ENCODE data around the gene AACS. TPM values are rescaled to one million over a fixed set of nuclear protein-coding genes. Genes with fewer than 3 reads are reported as not detected.

The AACS gene
- total RNA-seq, 2 experiments from 2014 or later = 10.2 to 24.6 TPM

DNA sequence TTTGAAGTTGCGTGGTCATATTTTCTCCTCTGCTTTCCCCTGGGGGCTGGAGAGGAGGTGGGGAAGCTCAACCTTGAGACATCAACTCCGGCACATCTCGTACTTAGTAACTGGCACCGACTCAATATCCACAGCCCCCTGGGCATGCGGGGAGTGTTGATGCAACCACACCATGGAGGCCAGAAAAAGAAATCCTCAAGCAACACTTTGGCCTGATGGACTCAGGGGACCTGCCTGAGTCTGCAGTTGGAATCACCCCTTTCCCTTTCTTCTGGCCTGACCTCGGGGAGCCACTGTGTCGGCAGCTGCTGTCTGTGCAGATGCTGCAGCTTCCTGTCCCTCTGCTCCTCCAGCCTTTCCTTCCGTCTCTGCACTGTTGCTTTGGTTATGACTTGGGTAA lies 11.4 kb upstream of the AACS start:
- ChIA-PET CTCF (ENCODE audit: unreplicated experiment) (no interaction called here), POLR2A (interaction anchor here (0.7 kb wide), 1 partner anchor 18 kb away, joined by 3 read pairs; no protein-coding TSS in a partner anchor)
- Histone ChIP-seq H2AFZ (ENCODE audit: low read length) (no peak overlapping the region), H3K9me2 (ENCODE audit: insufficient read depth, low read length) (no peaks in the 10 kb centered on the region), H3K9me3 (ENCODE audit: low read length) (no peaks in the 10 kb centered on the region), H4K20me1 (ENCODE audit: insufficient read depth, low read length) (no peaks in the 10 kb centered on the region), H3K4me1 (ENCODE audit: insufficient read depth, low read length, poor library complexity, severe bottlenecking) (peaks cover 4% of the 10 kb centered on the region), H3K4me2 (ENCODE audit: low read length) (no peak overlapping the region), H3K36me3 (ENCODE audit: insufficient read depth, low read length) (no peaks in the 10 kb centered on the region), H3K27ac (ENCODE audit: low read depth, low read length, poor library complexity, severe bottlenecking) (no peak overlapping the region), H3K79me2 (ENCODE audit: insufficient read depth, low read depth, low read length) (no peaks in the 10 kb centered on the region), H3K4me3 (ENCODE audit: low read depth, low read length, poor library complexity, severe bottlenecking) (no peak overlapping the region)
- no TSS peak for BruUV-seq (replicated peaks)
- intact Hi-C loops (cut with micrococcal nuclease; ENCODE audit: unreplicated experiment) = no loop called here
- DNase-seq (ENCODE audit: low spot score) = no peak
- TF ChIP-seq, protein P1, sequence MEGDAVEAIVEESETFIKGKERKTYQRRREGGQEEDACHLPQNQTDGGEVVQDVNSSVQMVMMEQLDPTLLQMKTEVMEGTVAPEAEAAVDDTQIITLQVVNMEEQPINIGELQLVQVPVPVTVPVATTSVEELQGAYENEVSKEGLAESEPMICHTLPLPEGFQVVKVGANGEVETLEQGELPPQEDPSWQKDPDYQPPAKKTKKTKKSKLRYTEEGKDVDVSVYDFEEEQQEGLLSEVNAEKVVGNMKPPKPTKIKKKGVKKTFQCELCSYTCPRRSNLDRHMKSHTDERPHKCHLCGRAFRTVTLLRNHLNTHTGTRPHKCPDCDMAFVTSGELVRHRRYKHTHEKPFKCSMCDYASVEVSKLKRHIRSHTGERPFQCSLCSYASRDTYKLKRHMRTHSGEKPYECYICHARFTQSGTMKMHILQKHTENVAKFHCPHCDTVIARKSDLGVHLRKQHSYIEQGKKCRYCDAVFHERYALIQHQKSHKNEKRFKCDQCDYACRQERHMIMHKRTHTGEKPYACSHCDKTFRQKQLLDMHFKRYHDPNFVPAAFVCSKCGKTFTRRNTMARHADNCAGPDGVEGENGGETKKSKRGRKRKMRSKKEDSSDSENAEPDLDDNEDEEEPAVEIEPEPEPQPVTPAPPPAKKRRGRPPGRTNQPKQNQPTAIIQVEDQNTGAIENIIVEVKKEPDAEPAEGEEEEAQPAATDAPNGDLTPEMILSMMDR (conservative IDR thresholded peaks at IDR 0.05; ENCODE audit: low read length) = no peak
- no peak for TF ChIP-seq EZH2phosphoT487 (IDR thresholded peaks at IDR 0.05; ENCODE audit: borderline replicate concordance, low read depth, low read length)

DNA sequence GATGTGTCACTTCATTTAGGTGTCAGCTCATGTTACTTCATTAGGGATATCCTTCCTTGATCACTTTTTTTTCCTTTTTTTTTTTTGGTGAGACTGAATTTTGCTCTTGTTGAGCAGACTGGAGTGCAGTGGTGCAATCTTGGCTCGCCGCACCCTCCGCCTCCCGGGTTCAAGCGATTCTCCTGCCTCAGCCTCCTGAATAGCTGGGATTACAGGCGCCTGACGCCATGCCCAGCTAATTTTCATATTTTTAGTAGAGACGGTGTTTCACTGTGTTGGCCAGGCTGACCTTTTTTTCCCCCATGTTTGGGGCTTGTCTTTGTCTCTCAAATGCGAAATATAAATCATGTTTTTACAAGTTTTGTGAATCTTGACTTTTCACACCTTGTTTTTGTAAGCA lies 9.6 kb upstream of the AACS start:
- H3K9me3 ChIP-seq (ENCODE audit: low read length) = peaks cover 4% of the 10 kb centered on the region; the same call in 1 of the 2 replicates
- POLR2A ChIA-PET = no interaction called here

GRCh38 chr12:125056306-125056705 lies 8.9 kb upstream of the AACS start:
- BruUV-seq (replicated peaks) = no TSS peak
- H3K4me2 ChIP-seq (ENCODE audit: low read length) = no peak overlapping the region
- H3K9me2 ChIP-seq (ENCODE audit: insufficient read depth, low read length) = no peaks in the 10 kb centered on the region
- no peak overlapping the region for H2AFZ ChIP-seq (ENCODE audit: low read length)
- no peaks in the 10 kb centered on the region for H4K20me1 ChIP-seq (ENCODE audit: insufficient read depth, low read length)
- intact Hi-C loops (cut with micrococcal nuclease; ENCODE audit: unreplicated experiment) = no loop called here
- no peak overlapping the region for H3K27ac ChIP-seq (ENCODE audit: low read depth, low read length, poor library complexity, severe bottlenecking)
- ChIA-PET POLR2A (interaction anchor here (0.7 to 1.2 kb wide), 3 partner anchors 20 to 866 kb away, joined by 3 to 5 read pairs (median 3); no protein-coding TSS in a partner anchor), CTCF (ENCODE audit: unreplicated experiment) (no interaction called here)
- no peak overlapping the region for H3K4me3 ChIP-seq (ENCODE audit: low read depth, low read length, poor library complexity, severe bottlenecking)
- no peaks in the 10 kb centered on the region for H3K4me1 ChIP-seq (ENCODE audit: insufficient read depth, low read length, poor library complexity, severe bottlenecking)
- H3K36me3 ChIP-seq (ENCODE audit: insufficient read depth, low read length) = no peaks in the 10 kb centered on the region
- no peak for DNase-seq (ENCODE audit: low spot score)
- no peaks in the 10 kb centered on the region for H3K79me2 ChIP-seq (ENCODE audit: insufficient read depth, low read depth, low read length)
- peaks cover 11% of the 10 kb centered on the region for H3K9me3 ChIP-seq (ENCODE audit: low read length)
- TF ChIP-seq, protein P1 (conservative IDR thresholded peaks at IDR 0.05; ENCODE audit: low read length) = no peak
- no peak for TF ChIP-seq EZH2phosphoT487 (IDR thresholded peaks at IDR 0.05; ENCODE audit: borderline replicate concordance, low read depth, low read length)

More for the DNA sequence above, 9.6 kb upstream of the AACS start:
- Histone ChIP-seq H3K36me3 (ENCODE audit: insufficient read depth, low read length) (no peaks in the 10 kb centered on the region), H3K9me2 (ENCODE audit: insufficient read depth, low read length) (no peaks in the 10 kb centered on the region), H3K4me2 (ENCODE audit: low read length) (no peak overlapping the region), H2AFZ (ENCODE audit: low read length) (no peak overlapping the region), H3K27ac (ENCODE audit: low read depth, low read length, poor library complexity, severe bottlenecking) (no peak overlapping the region), H4K20me1 (ENCODE audit: insufficient read depth, low read length) (no peaks in the 10 kb centered on the region), H3K79me2 (ENCODE audit: insufficient read depth, low read depth, low read length) (no peaks in the 10 kb centered on the region), H3K4me3 (ENCODE audit: low read depth, low read length, poor library complexity, severe bottlenecking) (no peak overlapping the region), H3K4me1 (ENCODE audit: insufficient read depth, low read length, poor library complexity, severe bottlenecking) (no peaks in the 10 kb centered on the region)
- TF ChIP-seq, protein P1 (conservative IDR thresholded peaks at IDR 0.05; ENCODE audit: low read length) = no peak
- TF ChIP-seq EZH2phosphoT487 (IDR thresholded peaks at IDR 0.05; ENCODE audit: borderline replicate concordance, low read depth, low read length) = no peak
- CTCF ChIA-PET (ENCODE audit: unreplicated experiment) = no interaction called here
- intact Hi-C loops (cut with micrococcal nuclease; ENCODE audit: unreplicated experiment) = no loop called here
- DNase-seq (ENCODE audit: low spot score) = no peak
- no TSS peak for BruUV-seq (replicated peaks)
